Vagina (tissue), 2 donors: ENCODE data around the gene CDR2L.

Experiments used
- CTCF ChIP-seq, 3 experiments: fragments of 450-650 bp in 2 of 3; fragments of 200-600 bp in 1 of 3; sonication (generic) in 1 of 3; IDR thresholded peaks; one replicate each; pipeline ENCODE4 v1.5.1; 2017 to 2019; ENCODE audit warnings: antibody characterized with exemption in 3 of 3, mild to moderate bottlenecking in 2 of 3, moderate library complexity in 2 of 3
- POLR2A ChIP-seq, 2 donors: fragments of 450-650 bp; IDR thresholded peaks; one replicate each; pipeline ENCODE4 v1.6.1; 2017; ENCODE audit warnings: antibody characterized with exemption in 2 of 2, mild to moderate bottlenecking in 2 of 2, moderate library complexity in 2 of 2
- POLR2AphosphoS5 ChIP-seq, 2 donors: sonication (generic); formaldehyde crosslinking; IDR thresholded peaks; one replicate each; pipeline ENCODE4 v1.9.0; 2017; ENCODE audit warnings: antibody characterized with exemption in 2 of 2, mild to moderate bottlenecking in 2 of 2, low read depth in 1 of 2; ENCODE audit not compliant: insufficient read depth in 1 of 2

- TF ChIP-seq CTCF (IDR thresholded peaks at IDR 0.05) (no peak), POLR2AphosphoS5 (IDR thresholded peaks at IDR 0.05; ENCODE audit: insufficient read depth in 1 of 2, low read depth in 1 of 2) (no peak), POLR2A (IDR thresholded peaks at IDR 0.05) (no peak)
These were observed 8.4 kb downstream of the CDR2L start for GRCh38 chr17:74995847-74996246.
